HEK293 (cell line): ENCODE results near the gene PHKA2.

ENCODE experiments used
- CTCF ChIA-PET: fragments of 350-600 bp; formaldehyde crosslinking; extraction: SDS; loops from one replicate; lab custom pipeline; 2021; ENCODE audit warnings: antibody characterized with exemption; lab: Yijun Ruan, JAX
- POLR2A ChIA-PET: fragments of 300-600 bp; formaldehyde crosslinking; extraction: SDS; loops from one replicate; lab custom pipeline; 2020; ENCODE audit warnings: antibody characterized with exemption, inconsistent platforms; lab: Yijun Ruan, JAX
- H3K27ac ChIP-seq: fragments of 200-500 bp; sonication (Bioruptor generic); 2 replicates; pipeline ENCODE4 v1.5.1; 2014; ENCODE audit warnings: low read depth, low read length, control low read depth, inconsistent platforms; ENCODE audit errors: extremely low read depth
- H3K36me3 ChIP-seq, 2 experiments: fragments of 200-500 bp in 1 of 2; sonication (Bioruptor generic) in 1 of 2; 1 replicate in 1 of 2; 2 replicates in 1 of 2; pipeline ENCODE4 v1.5.1; 2014 to 2017; ENCODE audit warnings: inconsistent platforms in 2 of 2, low read length in 2 of 2; ENCODE audit not compliant: control insufficient read depth in 2 of 2, insufficient read depth in 1 of 2
- H3K4me1 ChIP-seq: fragments of 200-500 bp; sonication (Bioruptor generic); 2 replicates; pipeline ENCODE4 v1.5.1; 2014; ENCODE audit warnings: mild to moderate bottlenecking, low read length, inconsistent platforms; ENCODE audit not compliant: control insufficient read depth, insufficient read depth
- H3K4me3 ChIP-seq: 2 replicates; pipeline ENCODE4 v1.5.1; 2011; ENCODE audit warnings: low read depth, mild to moderate bottlenecking, control low read depth, low read length, moderate library complexity
- H3K9me3 ChIP-seq: fragments of 200-500 bp; sonication (Bioruptor generic); 2 replicates; pipeline ENCODE4 v1.5.1; 2014; ENCODE audit warnings: low read depth, low read length, inconsistent platforms; ENCODE audit not compliant: control insufficient read depth, insufficient read depth
- GLI4 ChIP-seq: fragments of 450-650 bp; formaldehyde crosslinking; IDR thresholded peaks from 2 replicates; pipeline ENCODE4 v1.5.1; 2016; ENCODE audit warnings: missing biosample characterization, missing genetic modification characterization
- HOXA7 ChIP-seq: sonication (generic); formaldehyde crosslinking; IDR thresholded peaks from 2 replicates; pipeline ENCODE4 v1.8.1; 2022; ENCODE audit warnings: missing genetic modification reagents, borderline replicate concordance
- IKZF3 ChIP-seq: fragments of 450-650 bp; IDR thresholded peaks from 2 replicates; pipeline ENCODE4 v1.5.0; 2018; ENCODE audit warnings: missing biosample characterization, mild to moderate bottlenecking, missing genetic modification characterization, moderate library complexity
- KLF1 ChIP-seq: fragments of 450-650 bp; formaldehyde crosslinking; IDR thresholded peaks from 2 replicates; pipeline ENCODE4 v1.5.1; 2016; ENCODE audit warnings: missing biosample characterization, missing genetic modification characterization
- KLF16 ChIP-seq: fragments of 450-650 bp; formaldehyde crosslinking; IDR thresholded peaks from 2 replicates; pipeline ENCODE4 v1.5.1; 2017; ENCODE audit warnings: missing biosample characterization, missing genetic modification characterization
- KLF8 ChIP-seq: fragments of 450-650 bp; formaldehyde crosslinking; IDR thresholded peaks from 2 replicates; pipeline ENCODE4 v1.5.1; 2016; ENCODE audit warnings: missing biosample characterization, missing genetic modification characterization
- OSR2 ChIP-seq: fragments of 450-650 bp; formaldehyde crosslinking; IDR thresholded peaks from 2 replicates; pipeline ENCODE4 v1.5.1; 2016; ENCODE audit warnings: missing biosample characterization, missing genetic modification characterization
- PBX3 ChIP-seq: sonication (generic); formaldehyde crosslinking; IDR thresholded peaks from 2 replicates; pipeline ENCODE4 v1.8.1; 2022; ENCODE audit warnings: mild to moderate bottlenecking, moderate library complexity, missing genetic modification reagents
- SP2 ChIP-seq: fragments of 450-650 bp; formaldehyde crosslinking; IDR thresholded peaks from 2 replicates; pipeline ENCODE4 v1.5.1; 2016; ENCODE audit warnings: missing biosample characterization, missing genetic modification characterization
- SP7 ChIP-seq: fragments of 450-650 bp; formaldehyde crosslinking; IDR thresholded peaks from 2 replicates; pipeline ENCODE4 v1.5.1; 2016; ENCODE audit warnings: missing biosample characterization, missing genetic modification characterization
- YY2 ChIP-seq: fragments of 450-650 bp; formaldehyde crosslinking; IDR thresholded peaks from 2 replicates; pipeline ENCODE4 v1.5.1; 2016; ENCODE audit warnings: missing biosample characterization, missing genetic modification characterization
- ZBTB48 ChIP-seq: fragments of 450-650 bp; formaldehyde crosslinking; IDR thresholded peaks from 2 replicates; pipeline ENCODE4 v1.5.1; 2016; ENCODE audit warnings: missing biosample characterization, missing genetic modification characterization
- ZBTB8A ChIP-seq: fragments of 450-650 bp; formaldehyde crosslinking; IDR thresholded peaks from 2 replicates; pipeline ENCODE4 v1.5.1; 2016; ENCODE audit warnings: missing biosample characterization, missing genetic modification characterization
- ZFHX2 ChIP-seq: fragments of 450-650 bp; formaldehyde crosslinking; conservative IDR thresholded peaks from 2 replicates; pipeline ENCODE4 v1.5.1; 2016; ENCODE audit warnings: missing biosample characterization, missing genetic modification characterization
- ZNF114 ChIP-seq: fragments of 450-650 bp; formaldehyde crosslinking; IDR thresholded peaks from 2 replicates; pipeline ENCODE4 v1.5.0; 2017; ENCODE audit warnings: missing biosample characterization, missing genetic modification characterization
- ZNF133 ChIP-seq: fragments of 450-650 bp; formaldehyde crosslinking; IDR thresholded peaks from 2 replicates; pipeline ENCODE4 v1.5.1; 2016; ENCODE audit warnings: missing biosample characterization, missing genetic modification characterization
- ZNF2 ChIP-seq: fragments of 450-650 bp; formaldehyde crosslinking; IDR thresholded peaks from 2 replicates; pipeline ENCODE4 v1.5.1; 2016; ENCODE audit warnings: missing biosample characterization, missing genetic modification characterization
- ZNF274 ChIP-seq, 2 experiments: fragments of 200-500 bp in 1 of 2; fragments of 450-650 bp in 1 of 2; sonication (Bioruptor generic) in 1 of 2; formaldehyde crosslinking in 1 of 2; IDR thresholded peaks; 2 replicates each; pipeline versions ENCODE4 v1.5.1 to v1.6.1; 2014 to 2016; ENCODE audit warnings: borderline replicate concordance in 1 of 2, inconsistent platforms in 1 of 2, low read length in 1 of 2, missing biosample characterization in 1 of 2, missing genetic modification characterization in 1 of 2
- ZNF366 ChIP-seq: fragments of 450-650 bp; formaldehyde crosslinking; conservative IDR thresholded peaks from 2 replicates; pipeline ENCODE4 v1.5.1; 2016; ENCODE audit warnings: missing biosample characterization, missing genetic modification characterization
- ZNF37A ChIP-seq: fragments of 450-650 bp; IDR thresholded peaks from 2 replicates; pipeline ENCODE4 v1.5.1; 2018; ENCODE audit warnings: missing biosample characterization, missing genetic modification characterization
- ZNF423 ChIP-seq: fragments of 450-650 bp; formaldehyde crosslinking; IDR thresholded peaks from 2 replicates; pipeline ENCODE4 v1.5.1; 2016; ENCODE audit warnings: missing biosample characterization, missing genetic modification characterization
- ZNF426 ChIP-seq: fragments of 450-650 bp; formaldehyde crosslinking; IDR thresholded peaks from 2 replicates; pipeline ENCODE4 v1.5.1; 2017; ENCODE audit warnings: missing biosample characterization, missing genetic modification characterization, mild to moderate bottlenecking, inconsistent platforms, moderate library complexity
- ZNF623 ChIP-seq: fragments of 450-650 bp; formaldehyde crosslinking; IDR thresholded peaks from 2 replicates; pipeline ENCODE4 v1.5.1; 2016; ENCODE audit warnings: missing biosample characterization, missing genetic modification characterization
- ZNF639 ChIP-seq: fragments of 450-650 bp; formaldehyde crosslinking; IDR thresholded peaks from 2 replicates; pipeline ENCODE4 v1.5.1; 2016; ENCODE audit warnings: missing biosample characterization, missing genetic modification characterization
- ZNF654 ChIP-seq: fragments of 450-650 bp; formaldehyde crosslinking; IDR thresholded peaks from 2 replicates; pipeline ENCODE4 v1.5.1; 2016; ENCODE audit warnings: low read depth, missing biosample characterization, missing genetic modification characterization
- ZNF664 ChIP-seq: fragments of 450-650 bp; formaldehyde crosslinking; IDR thresholded peaks from 2 replicates; pipeline ENCODE4 v1.5.1; 2016; ENCODE audit warnings: missing biosample characterization, missing genetic modification characterization
- ZNF768 ChIP-seq: fragments of 450-650 bp; formaldehyde crosslinking; IDR thresholded peaks from 2 replicates; pipeline ENCODE4 v1.5.1; 2018; ENCODE audit warnings: missing biosample characterization, mild to moderate bottlenecking, missing genetic modification characterization
- ZSCAN18 ChIP-seq: fragments of 450-650 bp; formaldehyde crosslinking; IDR thresholded peaks from 2 replicates; pipeline ENCODE4 v1.5.1; 2016; ENCODE audit warnings: missing biosample characterization, missing genetic modification characterization
- ZSCAN30 ChIP-seq: fragments of 450-650 bp; IDR thresholded peaks from 2 replicates; pipeline ENCODE4 v1.5.1; 2018; ENCODE audit warnings: missing biosample characterization, mild to moderate bottlenecking, missing genetic modification characterization, moderate library complexity

Gene PHKA2

GRCh38 chrX:18924507-18925088 is 59.3 kb downstream of the PHKA2 start:
- no peak for TF ChIP-seq KLF16
- no peak for TF ChIP-seq SP7 (tag by site-specific recombination)
- POLR2A ChIA-PET: no interaction called here

GRCh38 chrX:18920566-18920965 is 63.3 kb downstream of the PHKA2 start:
- Histone ChIP-seq H3K4me3 (no peak overlapping the region), H3K36me3 (peaks cover 16 to 64% of the 10 kb centered on the region in 2 experiments; a peak in 2 of 3 replicates), H3K9me3 (no peaks in the 10 kb centered on the region), H3K4me1 (no peaks in the 10 kb centered on the region), H3K27ac (no peak overlapping the region)
- ChIA-PET CTCF (no interaction called here), POLR2A (no interaction called here)
- no peak for TF ChIP-seq HOXA7 (CRISPR knock-in tag)
- TF ChIP-seq IKZF3 (tag by site-specific recombination): no peak
- TF ChIP-seq ZNF114: no peak
- TF ChIP-seq ZNF768 (tag by site-specific recombination): no peak
- TF ChIP-seq ZNF654: no peak
- no peak for TF ChIP-seq YY2

More at GRCh38 chrX:18924507-18925088, 59.3 kb downstream of the PHKA2 start:
- no peak overlapping the region for H3K4me3 ChIP-seq
- H3K9me3 ChIP-seq: no peaks in the 10 kb centered on the region
- H3K36me3 ChIP-seq: peaks cover under 1 to 42% of the 10 kb centered on the region in 2 experiments; a peak in 2 of 3 replicates
- no peak overlapping the region for H3K27ac ChIP-seq
- CTCF ChIA-PET: interaction anchor here (0.5 to 1.4 kb wide), 2 partner anchors 409 to 534 kb away, joined by 3 to 4 read pairs; no protein-coding TSS in a partner anchor
- H3K4me1 ChIP-seq: no peaks in the 10 kb centered on the region

GRCh38 chrX:18920079-18920478 is 63.8 kb downstream of the PHKA2 start:
- POLR2A ChIA-PET: no interaction called here
- no peak for TF ChIP-seq ZNF623
- no peak for TF ChIP-seq ZNF426
- TF ChIP-seq ZNF274 (IDR thresholded peaks at IDR 0.05; ENCODE audit: low read length): no peak
- TF ChIP-seq ZNF274 (tag by site-specific recombination; IDR thresholded peaks at IDR 0.05; ENCODE audit: borderline replicate concordance): no peak
- no peak for TF ChIP-seq ZNF639
- no peak for TF ChIP-seq GLI4 (tag by site-specific recombination)
- TF ChIP-seq OSR2: no peak
- no peak for TF ChIP-seq ZBTB8A (tag by site-specific recombination)
- no peak for TF ChIP-seq ZNF423
- no peak for TF ChIP-seq ZSCAN30 (tag by site-specific recombination)
- H3K4me1 ChIP-seq: no peaks in the 10 kb centered on the region
- H3K9me3 ChIP-seq: no peaks in the 10 kb centered on the region
- peaks cover 21 to 62% of the 10 kb centered on the region in 2 experiments; a peak in 2 of 3 replicates for H3K36me3 ChIP-seq
- H3K27ac ChIP-seq: no peak overlapping the region
- no peak overlapping the region for H3K4me3 ChIP-seq
- CTCF ChIA-PET: no interaction called here

GRCh38 chrX:18917831-18918230 is 66.1 kb downstream of the PHKA2 start:
- Histone ChIP-seq H3K27ac (no peak overlapping the region), H3K9me3 (no peaks in the 10 kb centered on the region), H3K4me1 (no peaks in the 10 kb centered on the region), H3K4me3 (no peak overlapping the region), H3K36me3 (peaks cover 27 to 48% of the 10 kb centered on the region in 2 experiments; a peak in 2 of 3 replicates)
- CTCF ChIA-PET: no interaction called here
- POLR2A ChIA-PET: no interaction called here
- TF ChIP-seq SP2 (tag by site-specific recombination) (no peak), ZNF2 (tag by site-specific recombination) (no peak), ZBTB48 (tag by site-specific recombination) (no peak), ZSCAN18 (tag by site-specific recombination) (no peak), ZNF37A (no peak), ZFHX2 (no peak), ZNF366 (tag by site-specific recombination) (no peak), ZNF664 (tag by site-specific recombination) (no peak), PBX3 (CRISPR knock-in tag) (no peak), ZNF133 (tag by site-specific recombination) (no peak), KLF8 (tag by site-specific recombination) (no peak), KLF1 (tag by site-specific recombination) (no peak)
